Hepatocyte (in vitro differentiated cells): ENCODE results near the gene ZNF407. TPM values are rescaled to one million over a fixed set of nuclear protein-coding genes. Genes with fewer than 3 reads are reported as not detected.

Experiments used
- DNase-seq: peaks from one replicate; pipeline ENCODE4 v3.0.0-alpha.2; 2016; ENCODE audit warnings: low spot score
- H2AFZ ChIP-seq: fragments of 200-600 bp; sonication (generic); 2 replicates; pipeline ENCODE4 v1.6.0; 2016; ENCODE audit warnings: antibody characterized with exemption, mild to moderate bottlenecking
- H3K27ac ChIP-seq: fragments of 200-600 bp; sonication (generic); 2 replicates; pipeline ENCODE4 v1.5.1; 2016; ENCODE audit warnings: mild to moderate bottlenecking
- H3K27me3 ChIP-seq: fragments of 200-600 bp; sonication (generic); 2 replicates; pipeline ENCODE4 v1.6.1; 2016
- H3K36me3 ChIP-seq: fragments of 200-600 bp; sonication (generic); replicated peaks from 2 replicates; pipeline ENCODE4 v1.5.1; 2016; ENCODE audit warnings: low read depth; ENCODE audit not compliant: insufficient read depth
- H3K4me1 ChIP-seq: fragments of 200-600 bp; sonication (generic); 2 replicates; pipeline ENCODE4 v1.5.1; 2016; ENCODE audit warnings: mild to moderate bottlenecking, moderate library complexity; ENCODE audit not compliant: insufficient read depth
- H3K4me2 ChIP-seq: fragments of 200-600 bp; sonication (generic); 2 replicates; pipeline ENCODE4 v1.6.0; 2016
- H3K4me3 ChIP-seq: fragments of 200-600 bp; sonication (generic); 2 replicates; pipeline ENCODE4 v1.5.1; 2016; ENCODE audit warnings: mild to moderate bottlenecking
- H3K79me2 ChIP-seq: fragments of 200-600 bp; sonication (generic); 2 replicates; pipeline ENCODE4 v1.6.0; 2017; ENCODE audit warnings: mild to moderate bottlenecking
- H3K9me2 ChIP-seq: fragments of 200-600 bp; sonication (generic); replicated peaks from 2 replicates; pipeline ENCODE4 v1.6.0; 2017; ENCODE audit warnings: mild to moderate bottlenecking; ENCODE audit not compliant: insufficient read depth
- H3K9me3 ChIP-seq: fragments of 200-600 bp; sonication (generic); 2 replicates; pipeline ENCODE4 v1.5.1; 2016; ENCODE audit warnings: low read depth, mild to moderate bottlenecking
- H4K20me1 ChIP-seq: fragments of 200-600 bp; sonication (generic); 2 replicates; pipeline ENCODE4 v1.6.0; 2016; ENCODE audit warnings: mild to moderate bottlenecking; ENCODE audit not compliant: insufficient read depth, poor library complexity, severe bottlenecking
- EZH2 ChIP-seq: fragments of 200-600 bp; sonication (generic); IDR thresholded peaks from 2 replicates; pipeline ENCODE4 v1.6.1; 2016; ENCODE audit warnings: antibody characterized with exemption, mild to moderate bottlenecking, borderline replicate concordance
- EZH2phosphoT487 ChIP-seq: fragments of 200-600 bp; sonication (generic); IDR thresholded peaks from one replicate; pipeline ENCODE4 v1.6.1; 2018; ENCODE audit warnings: antibody characterized with exemption, mild to moderate bottlenecking, low read depth, moderate library complexity; ENCODE audit not compliant: unreplicated experiment, severe bottlenecking
- WGBS: methylation state at CpG from one replicate; pipeline ENCODE4 v1.1.6; 2016; ENCODE audit warnings: low lambda C conversion rate; ENCODE audit errors: missing lambda C conversion rate; 5-methylcytosine and 5-hydroxymethylcytosine counted together
- polyA plus RNA-seq: library from polyadenylated mRNA; unstranded; fragments of >200 nt; fragmentation: Nextera tagmentation; extraction: Ambion mirVana; gene quantifications from 2 replicates; pipeline ENCODE4 v1.2.1, GENCODE V29; 2016
- total RNA-seq: library from RNA; depleted of rRNA; stranded (reverse); fragments of >200 nt; gene quantifications from 2 replicates; pipeline ENCODE4 v1.2.3, GENCODE V29; 2014
- TF ChIP-seq, protein P1 (sequence below): fragments of 200-600 bp; sonication (generic); IDR thresholded peaks from 2 replicates; pipeline ENCODE4 v1.5.1; 2016; ENCODE audit warnings: antibody characterized with exemption, mild to moderate bottlenecking; ENCODE audit not compliant: poor library complexity

The ZNF407 gene
- total and polyA plus RNA-seq, 2 experiments from 2014 or later = 3.2 to 12.4 TPM

DNA sequence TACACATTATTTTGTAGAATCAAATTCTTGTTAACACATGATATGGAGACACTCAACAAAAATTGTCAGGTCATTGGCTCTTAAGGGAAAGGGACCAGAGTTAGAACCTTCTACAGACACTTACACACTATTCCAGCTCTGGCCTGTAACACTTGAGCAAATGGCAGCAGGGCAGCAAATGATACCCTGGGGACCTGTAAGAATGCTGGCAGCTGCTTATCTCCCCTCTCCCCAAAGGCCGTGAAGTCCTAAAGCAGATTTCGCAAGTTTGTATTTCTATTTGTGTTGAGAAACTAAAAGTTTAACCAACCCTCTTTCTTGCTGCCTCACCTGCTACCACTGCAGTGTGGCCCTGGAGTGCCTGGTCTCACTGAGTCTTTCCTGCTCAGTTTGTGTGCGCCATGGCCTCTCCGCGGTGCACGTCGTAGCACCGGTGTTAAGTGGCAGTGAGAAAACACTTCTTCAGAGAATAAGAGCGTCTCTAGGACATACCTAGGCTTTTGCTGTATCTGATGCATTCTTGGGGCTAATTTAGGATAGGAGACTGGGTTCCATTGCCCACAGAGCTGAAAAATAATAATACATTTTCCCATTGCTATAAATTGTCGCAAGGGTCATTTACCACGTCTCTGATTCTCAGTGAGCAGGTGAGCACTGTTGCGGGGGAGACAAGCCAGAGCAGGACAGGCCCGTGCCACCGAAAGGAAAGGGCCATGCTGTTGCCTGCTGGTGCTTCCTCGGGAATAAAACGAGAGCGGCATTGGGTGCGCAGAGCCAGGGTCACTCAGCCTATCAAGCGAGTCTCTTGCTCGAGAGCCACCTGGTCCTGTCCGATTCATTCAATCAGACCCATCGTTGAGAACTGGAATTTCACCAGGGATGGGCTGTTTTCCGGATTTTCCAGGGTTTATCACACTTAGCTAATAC, 406.4 kb downstream of the ZNF407 start:
- Histone ChIP-seq H3K9me2 (no peaks in the 10 kb centered on the region), H3K4me2 (no peak overlapping the region), H3K27ac (no peak overlapping the region), H2AFZ (no peak overlapping the region), H4K20me1 (no peaks in the 10 kb centered on the region), H3K36me3 (no peaks in the 10 kb centered on the region), H3K4me3 (no peak overlapping the region), H3K4me1 (no peaks in the 10 kb centered on the region), H3K27me3 (no peaks in the 10 kb centered on the region), H3K79me2 (no peaks in the 10 kb centered on the region), H3K9me3 (no peaks in the 10 kb centered on the region)
- no peak for DNase-seq
- 95% methylated on average over 23 of the region's 23 CpGs for WGBS
- TF ChIP-seq EZH2phosphoT487 (no peak), EZH2 (no peak)
- TF ChIP-seq, protein P1, sequence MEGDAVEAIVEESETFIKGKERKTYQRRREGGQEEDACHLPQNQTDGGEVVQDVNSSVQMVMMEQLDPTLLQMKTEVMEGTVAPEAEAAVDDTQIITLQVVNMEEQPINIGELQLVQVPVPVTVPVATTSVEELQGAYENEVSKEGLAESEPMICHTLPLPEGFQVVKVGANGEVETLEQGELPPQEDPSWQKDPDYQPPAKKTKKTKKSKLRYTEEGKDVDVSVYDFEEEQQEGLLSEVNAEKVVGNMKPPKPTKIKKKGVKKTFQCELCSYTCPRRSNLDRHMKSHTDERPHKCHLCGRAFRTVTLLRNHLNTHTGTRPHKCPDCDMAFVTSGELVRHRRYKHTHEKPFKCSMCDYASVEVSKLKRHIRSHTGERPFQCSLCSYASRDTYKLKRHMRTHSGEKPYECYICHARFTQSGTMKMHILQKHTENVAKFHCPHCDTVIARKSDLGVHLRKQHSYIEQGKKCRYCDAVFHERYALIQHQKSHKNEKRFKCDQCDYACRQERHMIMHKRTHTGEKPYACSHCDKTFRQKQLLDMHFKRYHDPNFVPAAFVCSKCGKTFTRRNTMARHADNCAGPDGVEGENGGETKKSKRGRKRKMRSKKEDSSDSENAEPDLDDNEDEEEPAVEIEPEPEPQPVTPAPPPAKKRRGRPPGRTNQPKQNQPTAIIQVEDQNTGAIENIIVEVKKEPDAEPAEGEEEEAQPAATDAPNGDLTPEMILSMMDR = no peak

DNA sequence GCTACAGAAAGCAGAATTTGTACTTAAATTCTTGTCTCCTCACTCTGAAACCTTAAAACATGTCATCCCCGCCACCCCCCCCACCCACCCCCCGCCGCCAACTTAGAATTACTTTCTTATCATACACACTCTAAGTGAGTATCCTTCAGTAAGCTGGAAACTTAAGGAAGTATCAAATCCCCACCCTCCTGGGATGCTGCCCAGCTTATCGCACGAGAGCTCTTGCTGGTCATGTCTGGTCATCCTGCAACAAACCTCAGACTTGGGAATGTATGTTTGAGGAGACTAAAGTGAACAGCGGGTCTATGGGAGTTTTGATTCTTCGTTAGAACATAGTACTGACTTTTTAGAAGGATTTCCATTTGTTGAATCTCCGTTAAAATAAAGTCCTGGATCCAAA, 408.0 kb downstream of the ZNF407 start:
- no peak for TF ChIP-seq EZH2phosphoT487
- no peak for TF ChIP-seq EZH2
- TF ChIP-seq, protein P1 = no peak
- Histone ChIP-seq H3K9me3 (no peaks in the 10 kb centered on the region), H3K9me2 (no peaks in the 10 kb centered on the region), H2AFZ (no peak overlapping the region), H3K4me1 (no peaks in the 10 kb centered on the region), H3K4me3 (no peak overlapping the region), H3K27ac (no peak overlapping the region), H3K27me3 (no peaks in the 10 kb centered on the region), H3K36me3 (no peaks in the 10 kb centered on the region), H3K4me2 (no peak overlapping the region), H4K20me1 (no peaks in the 10 kb centered on the region), H3K79me2 (no peaks in the 10 kb centered on the region)
- 73% methylated on average over 8 of the region's 8 CpGs for WGBS
- no peak for DNase-seq

DNA sequence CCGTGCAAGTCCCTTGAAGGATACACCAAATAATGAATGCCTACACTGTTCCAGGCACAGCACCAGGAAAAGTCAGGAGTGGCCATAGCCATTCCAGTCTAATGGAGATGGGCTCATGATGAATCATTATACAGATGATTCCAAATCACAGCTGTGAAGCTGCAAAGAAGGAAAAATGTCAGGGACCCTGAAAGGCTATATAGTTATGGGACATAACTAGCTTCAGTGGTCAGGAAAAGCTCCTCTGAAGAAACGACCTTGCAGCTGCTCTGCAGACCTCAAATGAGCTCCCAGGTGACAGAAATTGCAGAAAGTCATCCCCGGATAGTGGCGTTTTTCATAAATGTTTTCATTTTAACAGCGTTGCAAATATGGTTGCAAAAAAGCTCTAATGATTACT, 410.5 kb downstream of the ZNF407 start:
- 96% methylated on average over 5 of the region's 5 CpGs for WGBS
- no peak for TF ChIP-seq EZH2phosphoT487
- TF ChIP-seq EZH2 = no peak
- TF ChIP-seq, protein P1 = no peak
- no peaks in the 10 kb centered on the region for H4K20me1 ChIP-seq
- H3K27ac ChIP-seq = no peak overlapping the region
- H3K36me3 ChIP-seq = no peaks in the 10 kb centered on the region
- no peaks in the 10 kb centered on the region for H3K9me3 ChIP-seq
- no peaks in the 10 kb centered on the region for H3K4me1 ChIP-seq
- H3K4me3 ChIP-seq = no peak overlapping the region
- H2AFZ ChIP-seq = no peak overlapping the region
- no peaks in the 10 kb centered on the region for H3K79me2 ChIP-seq
- H3K9me2 ChIP-seq = no peaks in the 10 kb centered on the region
- H3K27me3 ChIP-seq = no peaks in the 10 kb centered on the region
- DNase-seq = no peak
- H3K4me2 ChIP-seq = no peak overlapping the region
